ENCODE measurements around the gene LPCAT3.

Gene LPCAT3

DNA sequence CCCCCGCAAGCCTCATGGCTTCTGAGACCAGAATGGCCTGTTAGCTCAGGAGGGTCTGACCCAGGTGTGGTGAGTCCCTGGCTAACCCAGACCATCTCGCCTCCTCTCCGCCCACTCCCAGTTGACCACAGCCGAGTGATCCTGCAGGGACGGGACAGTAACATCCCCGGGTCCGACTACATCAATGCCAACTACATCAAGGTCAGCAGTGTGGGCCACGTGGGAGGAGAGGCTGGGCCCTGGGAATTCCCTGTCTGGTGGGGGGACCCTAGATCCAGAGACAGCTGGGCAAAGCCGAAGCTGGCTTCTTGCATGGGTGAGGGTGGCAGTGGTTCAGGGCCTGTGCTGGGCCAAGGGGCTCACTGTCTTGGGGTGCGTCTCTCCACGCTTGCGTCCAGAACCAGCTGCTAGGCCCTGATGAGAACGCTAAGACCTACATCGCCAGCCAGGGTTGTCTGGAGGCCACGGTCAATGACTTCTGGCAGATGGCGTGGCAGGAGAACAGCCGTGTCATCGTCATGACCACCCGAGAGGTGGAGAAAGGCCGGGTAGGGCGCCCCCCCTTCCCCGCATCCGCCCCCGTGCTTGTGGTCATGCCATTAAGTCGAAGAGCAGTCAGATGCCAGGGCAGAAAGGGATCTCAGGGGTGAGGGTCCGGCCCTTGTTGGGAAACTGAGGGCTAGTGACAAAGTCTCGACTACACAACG is 62.1 kb downstream of the LPCAT3 start:
- peak overlapping the region; percentile 54 for H3K4me3 ChIP-seq (replicated peaks; ENCODE audit: low read depth, low read length)
- no peak for DNase-seq (ENCODE audit: extremely low read depth, insufficient read length)
- H3K27me3 ChIP-seq (replicated peaks; ENCODE audit: control insufficient read depth, insufficient read depth, low read length) = no peaks in the 10 kb centered on the region
- peaks cover 64% of the 10 kb centered on the region for H3K36me3 ChIP-seq (ENCODE audit: control insufficient read depth, insufficient read depth, low read length)
- TF ChIP-seq, protein P1, sequence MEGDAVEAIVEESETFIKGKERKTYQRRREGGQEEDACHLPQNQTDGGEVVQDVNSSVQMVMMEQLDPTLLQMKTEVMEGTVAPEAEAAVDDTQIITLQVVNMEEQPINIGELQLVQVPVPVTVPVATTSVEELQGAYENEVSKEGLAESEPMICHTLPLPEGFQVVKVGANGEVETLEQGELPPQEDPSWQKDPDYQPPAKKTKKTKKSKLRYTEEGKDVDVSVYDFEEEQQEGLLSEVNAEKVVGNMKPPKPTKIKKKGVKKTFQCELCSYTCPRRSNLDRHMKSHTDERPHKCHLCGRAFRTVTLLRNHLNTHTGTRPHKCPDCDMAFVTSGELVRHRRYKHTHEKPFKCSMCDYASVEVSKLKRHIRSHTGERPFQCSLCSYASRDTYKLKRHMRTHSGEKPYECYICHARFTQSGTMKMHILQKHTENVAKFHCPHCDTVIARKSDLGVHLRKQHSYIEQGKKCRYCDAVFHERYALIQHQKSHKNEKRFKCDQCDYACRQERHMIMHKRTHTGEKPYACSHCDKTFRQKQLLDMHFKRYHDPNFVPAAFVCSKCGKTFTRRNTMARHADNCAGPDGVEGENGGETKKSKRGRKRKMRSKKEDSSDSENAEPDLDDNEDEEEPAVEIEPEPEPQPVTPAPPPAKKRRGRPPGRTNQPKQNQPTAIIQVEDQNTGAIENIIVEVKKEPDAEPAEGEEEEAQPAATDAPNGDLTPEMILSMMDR (IDR thresholded peaks at IDR 0.05; ENCODE audit: insufficient read depth, low read length, poor library complexity, severe bottlenecking) = no peak

DNA sequence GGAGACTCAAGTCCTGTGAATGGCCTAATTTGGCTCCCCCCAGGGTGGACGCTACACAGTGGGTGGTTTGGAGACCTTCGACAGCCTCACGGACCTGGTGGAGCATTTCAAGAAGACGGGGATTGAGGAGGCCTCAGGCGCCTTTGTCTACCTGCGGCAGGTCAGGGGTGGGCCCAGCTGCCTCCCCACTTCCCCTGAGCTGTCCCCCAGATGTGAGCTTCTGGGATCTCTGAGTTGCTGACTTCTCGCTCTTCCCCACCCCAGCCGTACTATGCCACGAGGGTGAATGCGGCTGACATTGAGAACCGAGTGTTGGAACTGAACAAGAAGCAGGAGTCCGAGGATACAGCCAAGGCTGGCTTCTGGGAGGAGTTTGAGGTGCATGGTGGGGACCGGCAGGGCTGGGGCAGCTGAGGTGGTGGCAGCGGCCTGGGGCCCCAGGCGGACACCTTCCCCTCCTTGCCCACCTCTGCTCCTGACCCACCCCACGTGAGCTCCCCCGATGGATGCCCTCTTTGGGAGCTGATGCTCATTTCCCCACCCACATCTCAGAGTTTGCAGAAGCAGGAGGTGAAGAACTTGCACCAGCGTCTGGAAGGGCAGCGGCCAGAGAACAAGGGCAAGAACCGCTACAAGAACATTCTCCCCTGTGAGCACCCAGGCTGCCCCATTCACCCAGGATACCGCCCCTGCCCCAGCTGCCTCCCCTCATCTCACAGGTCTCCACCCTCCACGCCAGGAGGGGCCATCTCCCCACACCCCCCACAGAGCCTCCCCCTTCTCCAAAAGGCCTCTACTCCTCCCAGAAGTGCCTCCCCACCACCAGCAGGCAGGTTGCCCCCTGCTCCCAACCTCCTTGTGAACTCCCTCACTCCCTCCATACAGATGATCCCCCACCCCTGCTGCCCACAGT is 62.9 kb downstream of the LPCAT3 start:
- TF ChIP-seq, protein P1 (IDR thresholded peaks at IDR 0.05; ENCODE audit: insufficient read depth, low read length, poor library complexity, severe bottlenecking) = no peak
- Histone ChIP-seq H3K36me3 (ENCODE audit: control insufficient read depth, insufficient read depth, low read length) (peaks cover 56% of the 10 kb centered on the region), H3K27me3 (replicated peaks; ENCODE audit: control insufficient read depth, insufficient read depth, low read length) (no peaks in the 10 kb centered on the region), H3K4me3 (replicated peaks; ENCODE audit: low read depth, low read length) (peak overlapping the region; percentile 54)
- no peak for DNase-seq (ENCODE audit: extremely low read depth, insufficient read length)

GRCh38 chr12:6954316-6955107 is 63.8 kb downstream of the LPCAT3 start:
- DNase-seq (ENCODE audit: extremely low read depth, insufficient read length) = no peak
- TF ChIP-seq, protein P1 (IDR thresholded peaks at IDR 0.05; ENCODE audit: insufficient read depth, low read length, poor library complexity, severe bottlenecking) = no peak
- peak overlapping the region; percentile 54 for H3K4me3 ChIP-seq (replicated peaks; ENCODE audit: low read depth, low read length)
- H3K36me3 ChIP-seq (ENCODE audit: control insufficient read depth, insufficient read depth, low read length) = peaks cover 50% of the 10 kb centered on the region
- H3K27me3 ChIP-seq (replicated peaks; ENCODE audit: control insufficient read depth, insufficient read depth, low read length) = no peaks in the 10 kb centered on the region

DNA sequence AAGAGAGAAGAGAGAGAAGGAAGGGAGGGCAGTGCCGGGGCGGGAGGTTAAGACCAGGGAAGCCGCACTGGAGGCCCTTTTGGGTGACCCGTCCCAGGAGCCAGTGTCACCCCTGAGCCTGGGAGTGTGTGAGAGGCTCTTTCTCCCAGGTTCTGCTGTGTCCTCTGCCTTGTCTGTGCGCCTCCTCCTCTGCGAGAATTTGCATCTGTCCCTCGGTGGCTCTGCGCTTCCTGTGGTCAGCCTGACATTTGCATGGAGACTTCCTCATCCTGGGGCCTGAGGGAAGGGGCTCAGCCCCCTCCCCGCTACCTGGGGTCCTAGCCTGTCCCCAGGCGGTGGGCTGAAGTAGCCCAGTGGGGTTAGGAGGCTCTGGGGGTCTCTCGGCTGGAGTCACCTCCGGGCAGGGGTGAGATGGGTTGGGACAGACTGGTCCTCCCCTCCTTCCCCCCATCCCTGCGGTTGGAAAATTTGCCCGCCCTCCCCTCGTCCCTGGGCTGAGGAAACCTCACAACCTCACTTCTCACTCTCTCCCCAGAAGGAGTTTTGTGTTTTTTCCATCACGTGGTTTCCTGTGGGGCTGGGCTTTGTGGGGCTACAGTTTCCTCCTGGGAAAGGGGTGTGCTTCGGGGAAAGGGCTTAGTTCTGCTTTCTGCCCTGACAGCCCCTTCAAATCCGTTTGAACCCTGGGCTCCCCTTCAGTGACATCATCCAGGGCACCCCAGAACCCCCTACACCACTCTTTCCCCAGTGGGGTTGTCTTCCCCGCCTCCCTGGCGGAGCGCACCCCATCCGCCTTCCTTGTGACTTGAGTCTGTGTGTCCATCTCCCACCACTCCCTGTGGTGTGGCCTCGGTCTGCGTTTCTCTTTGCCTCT is 64.6 kb downstream of the LPCAT3 start:
- Histone ChIP-seq H3K36me3 (ENCODE audit: control insufficient read depth, insufficient read depth, low read length) (peaks cover 49% of the 10 kb centered on the region), H3K4me3 (replicated peaks; ENCODE audit: low read depth, low read length) (peak overlapping the region; percentile 86), H3K27me3 (replicated peaks; ENCODE audit: control insufficient read depth, insufficient read depth, low read length) (no peaks in the 10 kb centered on the region)
- TF ChIP-seq, protein P1 (IDR thresholded peaks at IDR 0.05; ENCODE audit: insufficient read depth, low read length, poor library complexity, severe bottlenecking) = no peak
- DNase-seq (ENCODE audit: extremely low read depth, insufficient read length) = peak; percentile 91
